Measurements from ENCODE around the gene CHRNB4.

GRCh38 chr15:78682693-78683410 lies 41.8 kb upstream of the CHRNB4 start:
- TF ChIP-seq CTCF (IDR thresholded peaks at IDR 0.05) (no peak), POLR2A (IDR thresholded peaks at IDR 0.05) (no peak)

Data from thyroid gland (tissue), 4 donors.